ENCODE results near the gene ANXA4. TPM values are rescaled to one million over a fixed set of nuclear protein-coding genes. Genes with fewer than 3 reads are reported as not detected.

The ANXA4 gene
- total RNA-seq, 4 donors from 2014 or later: 24.8 to 66.4 (median 43.6) TPM

GRCh38 chr2:69811591-69811990 lies 69.7 kb downstream of the ANXA4 start:
- TF ChIP-seq, protein P1, sequence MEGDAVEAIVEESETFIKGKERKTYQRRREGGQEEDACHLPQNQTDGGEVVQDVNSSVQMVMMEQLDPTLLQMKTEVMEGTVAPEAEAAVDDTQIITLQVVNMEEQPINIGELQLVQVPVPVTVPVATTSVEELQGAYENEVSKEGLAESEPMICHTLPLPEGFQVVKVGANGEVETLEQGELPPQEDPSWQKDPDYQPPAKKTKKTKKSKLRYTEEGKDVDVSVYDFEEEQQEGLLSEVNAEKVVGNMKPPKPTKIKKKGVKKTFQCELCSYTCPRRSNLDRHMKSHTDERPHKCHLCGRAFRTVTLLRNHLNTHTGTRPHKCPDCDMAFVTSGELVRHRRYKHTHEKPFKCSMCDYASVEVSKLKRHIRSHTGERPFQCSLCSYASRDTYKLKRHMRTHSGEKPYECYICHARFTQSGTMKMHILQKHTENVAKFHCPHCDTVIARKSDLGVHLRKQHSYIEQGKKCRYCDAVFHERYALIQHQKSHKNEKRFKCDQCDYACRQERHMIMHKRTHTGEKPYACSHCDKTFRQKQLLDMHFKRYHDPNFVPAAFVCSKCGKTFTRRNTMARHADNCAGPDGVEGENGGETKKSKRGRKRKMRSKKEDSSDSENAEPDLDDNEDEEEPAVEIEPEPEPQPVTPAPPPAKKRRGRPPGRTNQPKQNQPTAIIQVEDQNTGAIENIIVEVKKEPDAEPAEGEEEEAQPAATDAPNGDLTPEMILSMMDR (IDR thresholded peaks at IDR 0.05): no peak
- TF ChIP-seq POLR2A (IDR thresholded peaks at IDR 0.05): no peak
- H3K4me3 ChIP-seq: no peak overlapping the region
- intact Hi-C loops (cut with DNase I): no loop called here
- H3K27ac ChIP-seq: no peak overlapping the region
- H3K27me3 ChIP-seq: no peaks in the 10 kb centered on the region
- peaks cover 0 to under 1% (median 0%) of the 10 kb centered on the region in 3 donors for H3K4me1 ChIP-seq
- DNase-seq: no peak
- no peaks in the 10 kb centered on the region for H3K9me3 ChIP-seq
- peaks cover 6 to 89% (median 26%) of the 10 kb centered on the region in 3 donors for H3K36me3 ChIP-seq
- 88 to 91% methylated on average over 3 of the region's 3 CpGs for WGBS, 2 donors

DNA sequence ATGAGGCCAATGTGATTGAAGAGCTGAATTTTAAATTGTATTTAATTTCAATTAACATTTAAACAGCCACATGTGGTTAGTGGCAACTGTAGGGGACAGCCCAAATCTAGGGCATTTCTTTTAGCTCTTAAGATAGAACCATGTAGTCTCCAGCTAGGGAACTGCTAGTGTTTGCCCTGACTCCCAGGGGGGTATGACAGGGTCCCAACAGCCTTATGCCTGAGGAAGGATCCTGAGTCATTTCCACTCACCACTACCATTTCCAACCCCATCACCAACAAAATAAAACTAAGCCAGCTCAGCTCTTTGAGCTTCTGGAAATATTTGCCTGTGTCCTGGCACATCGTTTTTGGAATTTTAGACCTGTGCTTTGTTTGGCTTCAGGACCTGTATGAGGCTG lies 73.8 kb downstream of the ANXA4 start:
- no peaks in the 10 kb centered on the region for H3K9me3 ChIP-seq
- peaks cover 0 to 16% (median 0%) of the 10 kb centered on the region in 3 donors for H3K4me1 ChIP-seq
- H3K27ac ChIP-seq: no peak overlapping the region
- H3K4me3 ChIP-seq: no peak overlapping the region
- intact Hi-C loops (cut with DNase I): loop anchor here (2.0 kb wide), 1 partner anchor 91 kb away; no protein-coding TSS in a partner anchor
- WGBS, 2 donors: 65 to 69% methylated on average over 1 of the region's 1 CpG
- peaks cover 7 to 81% (median 18%) of the 10 kb centered on the region in 3 donors for H3K36me3 ChIP-seq
- TF ChIP-seq POLR2A (IDR thresholded peaks at IDR 0.05): no peak
- TF ChIP-seq, protein P1 (IDR thresholded peaks at IDR 0.05): no peak
- no peak for DNase-seq
- H3K27me3 ChIP-seq: no peaks in the 10 kb centered on the region

GRCh38 chr2:69816923-69817542 lies 75.1 kb downstream of the ANXA4 start:
- WGBS, 2 donors: 18 to 24% methylated on average over 3 of the region's 3 CpGs
- intact Hi-C loops (cut with DNase I): loop anchor here (2.0 kb wide), 1 partner anchor 92 kb away; no protein-coding TSS in a partner anchor
- Histone ChIP-seq H3K9me3 (no peaks in the 10 kb centered on the region), H3K4me1 (peaks cover 0 to 16% (median 0%) of the 10 kb centered on the region in 3 donors), H3K36me3 (peaks cover 5 to 81% (median 16%) of the 10 kb centered on the region in 3 donors), H3K27me3 (no peaks in the 10 kb centered on the region), H3K4me3 (no peak overlapping the region), H3K27ac (peak overlapping the region in 2 of 4 donors; percentile 11 to 36)
- peak; percentile 26 for DNase-seq
- TF ChIP-seq POLR2A (IDR thresholded peaks at IDR 0.05): no peak
- TF ChIP-seq, protein P1 (IDR thresholded peaks at IDR 0.05): peak; percentile 84 to 99 (median 97)

GRCh38 chr2:69817729-69818501 lies 76.0 kb downstream of the ANXA4 start:
- no peak for DNase-seq
- 72 to 79% methylated on average over 4 of the region's 4 CpGs for WGBS, 2 donors
- intact Hi-C loops (cut with DNase I): loop anchor here (2.0 kb wide), 1 partner anchor 93 kb away; no protein-coding TSS in a partner anchor
- Histone ChIP-seq H3K9me3 (no peaks in the 10 kb centered on the region), H3K4me3 (no peak overlapping the region), H3K27me3 (no peaks in the 10 kb centered on the region), H3K27ac (peak overlapping the region in 1 of 4 donors; percentile 36), H3K36me3 (peaks cover 5 to 79% (median 16%) of the 10 kb centered on the region in 3 donors), H3K4me1 (peaks cover 0 to 16% (median 0%) of the 10 kb centered on the region in 3 donors)
- no peak for TF ChIP-seq POLR2A (IDR thresholded peaks at IDR 0.05)

DNA sequence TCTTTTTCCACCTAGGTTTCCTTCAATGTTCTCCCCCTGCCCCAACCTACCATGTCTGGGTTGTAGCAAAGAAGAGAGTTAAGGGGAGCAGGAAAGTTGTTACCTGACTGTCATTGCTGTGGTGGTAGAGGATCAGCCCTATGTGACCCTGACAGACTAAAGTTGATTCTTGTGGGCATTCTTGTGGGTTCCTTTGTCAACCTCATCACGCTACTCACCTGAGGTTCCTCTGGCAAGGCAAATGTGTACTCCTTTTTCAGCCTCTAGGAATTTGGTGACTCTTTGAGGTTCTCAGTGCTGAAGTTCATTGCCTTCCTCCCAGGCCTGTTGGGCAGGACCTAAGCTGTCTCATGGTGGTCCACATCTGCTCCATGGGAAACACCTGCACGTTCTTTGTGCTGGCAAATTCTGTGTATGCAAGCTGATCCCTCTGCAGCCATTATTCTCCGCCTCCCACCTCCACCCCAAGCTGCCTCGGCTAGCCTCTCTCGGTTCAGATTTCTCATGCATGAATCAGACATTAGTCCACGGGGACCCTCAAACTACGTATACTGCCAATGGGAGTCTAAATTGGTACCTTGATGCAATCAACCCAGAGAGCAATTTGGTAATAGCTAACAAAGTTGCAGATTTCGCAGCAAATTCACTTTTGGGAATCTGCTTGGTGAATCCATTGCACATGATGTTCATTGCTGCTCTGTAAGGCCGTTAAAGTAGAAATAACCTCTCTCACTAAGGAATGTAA lies 86.0 kb downstream of the ANXA4 start:
- Histone ChIP-seq H3K27ac (no peak overlapping the region), H3K36me3 (peaks cover 0 to 11% (median 0%) of the 10 kb centered on the region in 3 donors), H3K9me3 (no peaks in the 10 kb centered on the region), H3K4me1 (peaks cover 4 to 39% (median 17%) of the 10 kb centered on the region in 3 donors), H3K27me3 (no peaks in the 10 kb centered on the region), H3K4me3 (no peak overlapping the region)
- TF ChIP-seq, protein P1 (IDR thresholded peaks at IDR 0.05): no peak
- TF ChIP-seq POLR2A (IDR thresholded peaks at IDR 0.05): no peak
- 79 to 82% methylated on average over 9 of the region's 9 CpGs for WGBS, 2 donors
- DNase-seq: no peak
- intact Hi-C loops (cut with DNase I): no loop called here

Measured in esophagus squamous epithelium (tissue), 5 donors.